Measurements from ENCODE around the gene LRRIQ1.
A peak's percentile ranks its signal among the peaks of the same experiment; 100 is the strongest.

LRRIQ1 gene

GRCh38 chr12:85041395-85041794, 5.2 kb downstream of the LRRIQ1 start:
- TF ChIP-seq CTCF (conservative IDR thresholded peaks at IDR 0.05; ENCODE audit: low read depth) = no peak
- DNase-seq (ENCODE audit: low spot score) = no peak
- H3K27ac ChIP-seq = no peak overlapping the region
- ChIA-PET POLR2A (ENCODE audit: low non-redundant PET) (no interaction called here), CTCF (interaction anchor here (0.8 kb wide), 1 partner anchor 434 kb away, joined by 5 read pairs; no protein-coding TSS in a partner anchor)

GRCh38 chr12:85043829-85044228, 7.7 kb downstream of the LRRIQ1 start:
- H3K27ac ChIP-seq = no peak overlapping the region
- CTCF ChIA-PET = no interaction called here
- DNase-seq (ENCODE audit: low spot score) = no peak
- POLR2A ChIA-PET (ENCODE audit: low non-redundant PET) = no interaction called here
- TF ChIP-seq CTCF (conservative IDR thresholded peaks at IDR 0.05; ENCODE audit: low read depth) = no peak

GRCh38 chr12:85057370-85057963, 21.3 kb downstream of the LRRIQ1 start:
- POLR2A ChIA-PET (ENCODE audit: low non-redundant PET) = no interaction called here

GRCh38 chr12:85058339-85058738, 22.2 kb downstream of the LRRIQ1 start:
- ChIA-PET POLR2A (ENCODE audit: low non-redundant PET) (no interaction called here), CTCF (interaction anchor here (0.7 to 1.7 kb wide), 3 partner anchors 10 to 177 kb away, joined by 3 to 7 read pairs (median 3); no protein-coding TSS in a partner anchor)
- no peak for DNase-seq (ENCODE audit: low spot score)
- no peak overlapping the region for H3K27ac ChIP-seq
- TF ChIP-seq CTCF (conservative IDR thresholded peaks at IDR 0.05; ENCODE audit: low read depth) = no peak

More at GRCh38 chr12:85057370-85057963, 21.3 kb downstream of the LRRIQ1 start:
- DNase-seq (ENCODE audit: low spot score) = peak; percentile 11
- H3K27ac ChIP-seq = no peak overlapping the region
- peak; percentile 86 for TF ChIP-seq CTCF (conservative IDR thresholded peaks at IDR 0.05; ENCODE audit: low read depth)
- CTCF ChIA-PET = interaction anchor here (0.6 to 1.7 kb wide), 2 partner anchors 176 to 202 kb away, joined by 3 to 7 read pairs; no protein-coding TSS in a partner anchor

DNA sequence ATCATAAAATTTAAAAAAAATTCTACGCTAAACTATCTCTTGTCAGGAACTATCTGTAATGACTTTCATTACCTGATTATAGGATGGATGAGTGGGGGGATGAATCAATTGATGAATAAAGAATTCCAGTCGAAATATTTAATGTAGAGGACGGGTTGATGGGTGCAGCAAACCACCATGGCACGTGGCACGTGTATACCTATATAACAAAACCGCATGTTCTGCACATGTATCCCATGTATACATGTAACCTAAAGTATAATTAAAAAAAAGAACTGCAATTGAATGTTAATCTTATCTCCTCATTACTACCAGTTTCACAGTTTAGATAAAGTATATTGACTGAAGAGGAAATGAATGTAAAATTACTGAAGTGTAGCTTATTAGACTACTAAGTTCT, 23.4 kb downstream of the LRRIQ1 start:
- no peak for DNase-seq (ENCODE audit: low spot score)
- POLR2A ChIA-PET (ENCODE audit: low non-redundant PET) = no interaction called here
- CTCF ChIA-PET = interaction anchor here (1.0 kb wide), 1 partner anchor 1855 kb away, joined by 4 read pairs; no protein-coding TSS in a partner anchor

DNA sequence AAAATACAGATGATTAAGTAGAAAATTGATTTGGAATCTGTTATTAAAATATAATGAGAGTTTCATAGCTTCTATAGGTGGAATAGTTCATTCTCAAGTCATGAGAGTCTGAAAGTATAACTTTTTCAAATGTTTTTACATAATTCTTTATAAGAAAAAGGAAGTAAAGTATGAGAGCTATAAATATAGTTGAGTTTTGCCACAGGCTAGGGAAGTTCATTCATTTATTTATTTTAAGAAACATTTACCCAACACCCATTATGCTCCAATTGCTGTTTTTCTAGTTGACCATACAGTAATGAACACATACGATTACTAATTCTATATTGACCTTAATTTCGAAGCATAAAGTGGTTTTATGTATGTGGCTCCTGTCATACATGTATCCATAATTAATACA, 24.8 kb downstream of the LRRIQ1 start:
- POLR2A ChIA-PET (ENCODE audit: low non-redundant PET) = no interaction called here
- no peak for DNase-seq (ENCODE audit: low spot score)
- H3K27ac ChIP-seq = no peak overlapping the region
- TF ChIP-seq CTCF (conservative IDR thresholded peaks at IDR 0.05; ENCODE audit: low read depth) = no peak
- CTCF ChIA-PET = interaction anchor here (0.6 to 1.0 kb wide), 2 partner anchors 10 to 1854 kb away, joined by 4 read pairs; no protein-coding TSS in a partner anchor

More for the DNA sequence above, 23.4 kb downstream of the LRRIQ1 start:
- no peak overlapping the region for H3K27ac ChIP-seq
- no peak for TF ChIP-seq CTCF (conservative IDR thresholded peaks at IDR 0.05; ENCODE audit: low read depth)

Measured in RWPE1 (cell line).